K562 (cell line): ENCODE measurements around the gene CTSW. TPM values are rescaled to one million over a fixed set of nuclear protein-coding genes. Genes with fewer than 3 reads are reported as not detected.

ENCODE experiments used
- ATAC-seq: fragments of 200-7000 bp; cut with Tn5 transposase; 3 replicates; pipeline ENCODE4 v1.9.1; 2020; ENCODE audit warnings: moderate library complexity
- BruUV-seq: library from RNA; stranded (reverse); fragments of 400-500 nt; replicated peaks from 2 replicates; lab custom pipeline; 2021; lab: Mats Ljungman, UMichigan
- CTCF ChIA-PET: fragments of 300-600 bp; formaldehyde crosslinking; extraction: SDS; loops from one replicate; lab custom pipeline; 2021; ENCODE audit warnings: low intra/inter-chr PET ratio; lab: Yijun Ruan, JAX
- POLR2A ChIA-PET: fragments of 300-600, 350-650 bp; sonication (Branson Sonifier 250); formaldehyde crosslinking; extraction: SDS; loops from one replicate; lab custom pipeline; 2021; ENCODE audit warnings: antibody characterized with exemption, inconsistent platforms; lab: Yijun Ruan, JAX
- DNase-seq, 4 experiments: peaks; one replicate each; pipeline versions ENCODE4 v3.0.0 to v3.0.0-alpha.2; 2011 to 2018; ENCODE audit warnings: low spot score in 3 of 4, mixed read lengths in 3 of 4; ENCODE audit errors: extremely low read depth in 1 of 4
- FAIRE-seq: peaks from 2 replicates; lab custom pipeline; 2011; peaks lifted over from hg19 to GRCh38; lab: Jason Lieb, UNC
- H2AFZ ChIP-seq: 2 replicates; pipeline ENCODE4 v1.6.0; 2011; ENCODE audit warnings: low read depth, low read length, control low read depth, inconsistent platforms
- H3K27ac ChIP-seq: fragments of 200-600 bp; 3 replicates; pipeline ENCODE4 v1.8.0; 2011; ENCODE audit warnings: low read depth, mild to moderate bottlenecking, control low read depth, inconsistent platforms, low read length, moderate library complexity, mixed read lengths; ENCODE audit errors: extremely low read depth
- H3K27me3 ChIP-seq, 2 experiments: fragments of 300-600 bp in 1 of 2; 2 replicates in 1 of 2; 3 replicates in 1 of 2; pipeline versions ENCODE4 v1.6.0 to v1.8.0; 2011; ENCODE audit warnings: inconsistent platforms in 2 of 2, low read length in 2 of 2, mild to moderate bottlenecking in 1 of 2, mixed read lengths in 1 of 2, moderate library complexity in 1 of 2; ENCODE audit not compliant: control insufficient read depth in 2 of 2, insufficient read depth in 2 of 2
- H3K36me3 ChIP-seq: fragments of 300-600 bp; 3 replicates; pipeline ENCODE4 v1.8.0; 2011; ENCODE audit warnings: mild to moderate bottlenecking, low read length, inconsistent platforms; ENCODE audit not compliant: control insufficient read depth, insufficient read depth
- H3K4me1 ChIP-seq, 2 experiments: fragments of 200-600 bp in 1 of 2; replicated peaks in 1 of 2; 2 replicates in 1 of 2; 3 replicates in 1 of 2; pipeline versions ENCODE4 v1.5.1 to v1.8.0; 2011; ENCODE audit warnings: inconsistent platforms in 2 of 2, low read length in 2 of 2, mild to moderate bottlenecking in 1 of 2, mixed read lengths in 1 of 2, moderate library complexity in 1 of 2; ENCODE audit not compliant: control insufficient read depth in 2 of 2, insufficient read depth in 2 of 2
- H3K4me2 ChIP-seq: 2 replicates; pipeline ENCODE4 v1.6.1; 2011; ENCODE audit warnings: low read length, control low read depth, inconsistent platforms, mixed read lengths; ENCODE audit not compliant: insufficient read depth
- H3K4me3 ChIP-seq: fragments of 200-600 bp; sonication (generic), shearing (Covaris generic); 2 replicates; pipeline ENCODE4 v1.5.1; 2016; ENCODE audit warnings: control low read depth, inconsistent platforms
- H3K79me2 ChIP-seq: fragments of 200-600 bp; 3 replicates; pipeline ENCODE4 v1.8.0; 2011; ENCODE audit warnings: low read length, inconsistent platforms; ENCODE audit not compliant: control insufficient read depth, insufficient read depth
- H3K9ac ChIP-seq, 2 experiments: 2 replicates each; pipeline versions ENCODE4 v1.6.0 to v1.6.1; 2011; ENCODE audit warnings: low read depth in 2 of 2, low read length in 2 of 2, control low read depth in 1 of 2, inconsistent platforms in 1 of 2, mild to moderate bottlenecking in 1 of 2, mixed read lengths in 1 of 2; ENCODE audit not compliant: insufficient read depth in 1 of 2
- H3K9me1 ChIP-seq: one replicate; pipeline ENCODE4 v1.6.0; 2011; ENCODE audit warnings: inconsistent platforms, mild to moderate bottlenecking, low read length, moderate library complexity; ENCODE audit not compliant: control insufficient read depth, insufficient read depth
- H3K9me3 ChIP-seq: replicated peaks from 2 replicates; pipeline ENCODE4 v1.5.1; 2011; ENCODE audit warnings: low read depth, low read length, inconsistent platforms; ENCODE audit not compliant: control insufficient read depth, insufficient read depth
- H4K20me1 ChIP-seq: replicated peaks from 2 replicates; pipeline ENCODE4 v1.6.1; 2011; ENCODE audit warnings: low read length, inconsistent platforms, mixed read lengths; ENCODE audit not compliant: control insufficient read depth, insufficient read depth
- COPS2 ChIP-seq: fragments of 450-650 bp; conservative IDR thresholded peaks from 2 replicates; pipeline ENCODE4 v1.6.1; 2016; ENCODE audit warnings: mild to moderate bottlenecking, moderate library complexity
- EGR1 ChIP-seq: fragments of 450-650 bp; conservative IDR thresholded peaks from 2 replicates; pipeline ENCODE4 v1.6.1; 2017; ENCODE audit warnings: mild to moderate bottlenecking
- HNRNPH1 ChIP-seq: fragments of 200-400 bp; formaldehyde crosslinking; optimal IDR thresholded peaks from 2 replicates; pipeline ENCODE3; 2017; ENCODE audit warnings: low read depth, mild to moderate bottlenecking, low read length, moderate library complexity
- IRF2 ChIP-seq: sonication (generic); formaldehyde crosslinking; IDR thresholded peaks from 2 replicates; pipeline ENCODE4 v1.8.1; 2022; ENCODE audit warnings: mild to moderate bottlenecking, missing genetic modification reagents
- JUNB ChIP-seq: fragments of 450-650 bp; formaldehyde crosslinking; conservative IDR thresholded peaks from 2 replicates; pipeline ENCODE4 v1.4.0; 2020; ENCODE audit warnings: mild to moderate bottlenecking
- LARP7 ChIP-seq: fragments of 450-650 bp; IDR thresholded peaks from 2 replicates; pipeline ENCODE4 v1.6.1; 2016
- MAFF ChIP-seq: IDR thresholded peaks from 2 replicates; pipeline ENCODE4 v1.6.1; 2012; ENCODE audit warnings: low read length, improper control_type of control experiment
- MEF2A ChIP-seq: IDR thresholded peaks from 2 replicates; pipeline ENCODE4 v1.6.1; 2011; ENCODE audit warnings: low read depth, mild to moderate bottlenecking, low read length, moderate library complexity; ENCODE audit not compliant: control insufficient read depth
- NFATC3 ChIP-seq: fragments of 450-650 bp; IDR thresholded peaks from 2 replicates; pipeline ENCODE4 v1.6.1; 2017; ENCODE audit warnings: mild to moderate bottlenecking
- NR2C1 ChIP-seq, 2 experiments: fragments of 450-650 bp; IDR thresholded peaks; 2 replicates each; pipeline ENCODE4 v1.6.1; 2017; ENCODE audit warnings: mild to moderate bottlenecking in 2 of 2, antibody characterized with exemption in 1 of 2, inconsistent platforms in 1 of 2, missing compliant biosample characterization in 1 of 2, missing genetic modification characterization in 1 of 2
- RBFOX2 ChIP-seq: fragments of 200-400 bp; formaldehyde crosslinking; IDR thresholded peaks from 2 replicates; pipeline ENCODE4 v1.6.1; 2017; ENCODE audit warnings: low read depth, mild to moderate bottlenecking, low read length, moderate library complexity
- RNF2 ChIP-seq: sonication (generic); IDR thresholded peaks from 2 replicates; pipeline ENCODE4 v1.6.1; 2016
- SRSF9 ChIP-seq: fragments of 200-400 bp; formaldehyde crosslinking; IDR thresholded peaks from 2 replicates; pipeline ENCODE4 v1.6.1; 2017; ENCODE audit warnings: low read depth, low read length, borderline replicate concordance
- TAL1 ChIP-seq: fragments of 450-650 bp; IDR thresholded peaks from 2 replicates; pipeline ENCODE4 v1.6.1; 2016; ENCODE audit warnings: mild to moderate bottlenecking
- TOE1 ChIP-seq, 2 experiments: fragments of 450-650 bp in 1 of 2; sonication (generic) in 1 of 2; formaldehyde crosslinking in 1 of 2; IDR thresholded peaks; 2 replicates each; pipeline versions ENCODE4 v1.7.1 to v1.8.0; 2016 to 2022; ENCODE audit warnings: borderline replicate concordance in 2 of 2, mild to moderate bottlenecking in 2 of 2, antibody characterized with exemption in 1 of 2, inconsistent platforms in 1 of 2, low read depth in 1 of 2, missing genetic modification reagents in 1 of 2, moderate library complexity in 1 of 2
- ZNF347 ChIP-seq: fragments of 450-650 bp; formaldehyde crosslinking; IDR thresholded peaks from 2 replicates; pipeline ENCODE4 v1.4.0; 2020; ENCODE audit warnings: low read depth, mild to moderate bottlenecking, moderate library complexity
- ZNF436 ChIP-seq: fragments of 250-450, 450-650 bp; sonication (Bioruptor Pico); formaldehyde crosslinking; IDR thresholded peaks from 2 replicates; pipeline ENCODE4 v1.7.0; 2020; ENCODE audit warnings: mild to moderate bottlenecking
- ZNF717 ChIP-seq: fragments of 250-450 bp; sonication (Bioruptor Pico); IDR thresholded peaks from 2 replicates; pipeline ENCODE4 v1.5.0; 2021
- ZNF77 ChIP-seq: fragments of 250-450 bp; sonication (Bioruptor Pico); IDR thresholded peaks from 2 replicates; pipeline ENCODE4 v1.5.0; 2020
- WGBS: fragments of 100-300 bp; shearing (Covaris generic); methylation state at CpG from one replicate; pipeline ENCODE4 v1.1.6; 2016; ENCODE audit warnings: low coverage, mixed read lengths; ENCODE audit not compliant: insufficient coverage; ENCODE audit errors: missing lambda C conversion rate; 5-methylcytosine and 5-hydroxymethylcytosine counted together
- in situ Hi-C: fragments of 300-500 bp; cut with MboI; formaldehyde crosslinking; loops from 4 replicates; pipeline ENCODE4 v1.15.0; 2018; ENCODE audit warnings: inconsistent platforms, mixed read lengths
- intact Hi-C: fragments of 100-400 bp; cut with micrococcal nuclease; formaldehyde crosslinking; loops from 2 replicates; pipeline ENCODE4 v1.14.2; 2022
- polyA plus RNA-seq, 8 experiments: library from polyadenylated mRNA; depleted of rRNA in 4 of 8; stranded (reverse) in 5 of 8; unstranded in 3 of 8; fragments of >200 nt; fragmentation: Nextera tagmentation in 2 of 8; fragmentation: Illumina TruSeq in 1 of 8; extraction: Ambion mirVana in 2 of 8; extraction: Trizol in 1 of 8; gene quantifications; 2 replicates each; pipeline versions ENCODE4 v1.2.1 to v1.2.3, GENCODE V29; 2011 to 2014; ENCODE audit warnings: inconsistent platforms in 1 of 8, missing spikeins in 1 of 8
- total RNA-seq, 7 experiments: library from RNA; depleted of rRNA in 6 of 7; stranded (reverse); fragments of >200 nt in 6 of 7; fragmentation: Illumina TruSeq in 2 of 7; extraction: Trizol in 2 of 7; gene quantifications; 2 replicates each; pipeline versions ENCODE4 v1.2.1 to v1.2.3, GENCODE V29; 2011 to 2021; ENCODE audit warnings: low replicate concordance in 1 of 7
- TF ChIP-seq, protein P1 (sequence below), 2 experiments: fragments of 450-650 bp; conservative IDR thresholded peaks; 2 replicates each; pipeline ENCODE4 v1.6.1; 2017; ENCODE audit warnings: mild to moderate bottlenecking in 2 of 2, moderate library complexity in 2 of 2
- TF ChIP-seq, protein P2 (sequence below): sonication (generic); formaldehyde crosslinking; IDR thresholded peaks from 2 replicates; pipeline ENCODE4 v1.8.1; 2022; ENCODE audit warnings: missing genetic modification reagents

Gene CTSW
- total and polyA plus RNA-seq, 9 of the 15 experiments (the other 6 are each of a cell fraction or from before 2014, with no cell fraction given): 0.04 TPM; not detected in 8

DNA sequence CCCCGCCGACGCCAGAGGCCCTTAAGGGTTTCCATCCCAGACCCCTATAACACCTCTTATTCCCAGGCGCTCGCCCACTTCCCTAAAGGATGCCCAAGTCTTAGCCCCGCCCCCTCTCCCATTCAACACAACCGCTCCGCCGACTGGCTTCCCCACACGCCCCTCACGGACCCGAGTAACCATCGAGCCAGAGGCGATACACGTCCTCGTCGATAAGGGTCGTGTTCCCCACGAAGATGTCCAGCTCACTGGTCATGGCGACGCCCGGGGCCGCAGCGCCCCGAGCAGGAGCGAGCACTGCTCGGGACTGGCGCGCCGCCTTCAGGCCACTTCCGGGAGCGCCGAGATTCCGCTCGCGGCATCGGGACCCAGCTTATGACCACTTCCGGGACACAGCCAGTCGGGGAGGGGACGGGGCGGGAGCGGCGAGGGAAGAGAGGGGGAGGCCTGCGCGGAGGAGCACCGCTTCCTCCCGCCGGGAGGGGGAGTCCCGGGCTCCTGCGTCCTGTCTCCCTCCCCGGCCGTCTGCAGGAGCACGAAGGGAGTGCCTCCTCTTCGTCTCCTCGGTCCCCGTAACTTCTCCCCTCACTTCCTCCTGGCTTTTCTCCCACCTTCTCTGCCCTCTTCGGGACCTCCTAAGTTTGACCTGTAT, 8.7 kb downstream of the CTSW start, which contains the start of gene FIBP:
TSS of gene FIBP (minus strand) at position 309 of the 652 bp plus-strand sequence. CDS start at position 256, 53 bp downstream.
- intact Hi-C loops: loop anchor here (1.0 to 5.0 kb wide), 5 partner anchors 25 to 176 kb away; partner anchors contain the start of genes AP5B1, KAT5, MUS81 and SART1
- Histone ChIP-seq H3K9me1 (no peaks in the 10 kb centered on the region), H3K4me2 (peak within 1 kb of the TSS; percentile 91), H3K4me3 (peak within 1 kb of the TSS; percentile 69), H3K27ac (peak within 1 kb of the TSS; percentile 85), H3K9ac (peak within 1 kb of the TSS; percentile 86 to 96), H3K9me3 (no peaks in the 10 kb centered on the region), H3K27me3 (no peaks in the 10 kb centered on the region), H3K36me3 (peaks cover 53% of the 10 kb centered on the region), H3K79me2 (peaks cover 45% of the 10 kb centered on the region), H2AFZ (peak within 1 kb of the TSS; percentile 85), H4K20me1 (peaks cover 11% of the 10 kb centered on the region; the same call in 1 of the 2 replicates), H3K4me1 (peaks cover 28 to 62% of the 10 kb centered on the region in 2 experiments)
- POLR2A ChIA-PET: interaction anchor here (0.6 to 14.4 kb wide), 22 partner anchors 8 to 312 kb away, joined by 3 to 147 read pairs (median 4); partner anchors contain the start of genes CFL1, CTSW, FOSL1 and MUS81
- under 1% methylated on average over 31 of the region's 57 CpGs for WGBS
- in situ Hi-C loops: no loop called here
- DNase-seq: peak; percentile 94 to 99 (median 96)
- FAIRE-seq: peak; percentile 88
- CTCF ChIA-PET: interaction anchor here (0.5 to 3.3 kb wide), 11 partner anchors 10 to 334 kb away, joined by 3 to 40 read pairs (median 3); partner anchors contain the start of genes C11orf68, DRAP1, KAT5 and MUS81
- BruUV-seq: no TSS peak
- ATAC-seq: peak; percentile 67
- TF ChIP-seq ZNF717 (CRISPR knock-in tag) (no peak), TOE1 (IDR thresholded peaks at IDR 0.05; ENCODE audit: borderline replicate concordance) (peak; percentile 72; the same call in 1 of the 2 replicates), TOE1 (CRISPR knock-in tag; IDR thresholded peaks at IDR 0.05; ENCODE audit: borderline replicate concordance, low read depth) (no peak), ZNF436 (CRISPR knock-in tag) (no peak), IRF2 (CRISPR knock-in tag) (no peak), JUNB (no peak), RNF2 (no peak; the same call in none of the 2 replicates), ZNF77 (CRISPR knock-in tag) (no peak), NFATC3 (no peak), COPS2 (no peak), MEF2A (no peak), MAFF (no peak), ZNF347 (CRISPR knock-in tag) (no peak), LARP7 (no peak), RBFOX2 (peak; percentile 93), TAL1 (no peak), HNRNPH1 (no peak), EGR1 (peak; percentile 66), SRSF9 (no peak), NR2C1 (IDR thresholded peaks at IDR 0.05) (peak; percentile 85), NR2C1 (tag; IDR thresholded peaks at IDR 0.05) (peak; percentile 77)
- TF ChIP-seq, protein P1, sequence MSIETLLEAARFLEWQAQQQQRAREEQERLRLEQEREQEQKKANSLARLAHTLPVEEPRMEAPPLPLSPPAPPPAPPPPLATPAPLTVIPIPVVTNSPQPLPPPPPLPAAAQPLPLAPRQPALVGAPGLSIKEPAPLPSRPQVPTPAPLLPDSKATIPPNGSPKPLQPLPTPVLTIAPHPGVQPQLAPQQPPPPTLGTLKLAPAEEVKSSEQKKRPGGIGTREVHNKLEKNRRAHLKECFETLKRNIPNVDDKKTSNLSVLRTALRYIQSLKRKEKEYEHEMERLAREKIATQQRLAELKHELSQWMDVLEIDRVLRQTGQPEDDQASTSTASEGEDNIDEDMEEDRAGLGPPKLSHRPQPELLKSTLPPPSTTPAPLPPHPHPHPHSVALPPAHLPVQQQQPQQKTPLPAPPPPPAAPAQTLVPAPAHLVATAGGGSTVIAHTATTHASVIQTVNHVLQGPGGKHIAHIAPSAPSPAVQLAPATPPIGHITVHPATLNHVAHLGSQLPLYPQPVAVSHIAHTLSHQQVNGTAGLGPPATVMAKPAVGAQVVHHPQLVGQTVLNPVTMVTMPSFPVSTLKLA (conservative IDR thresholded peaks at IDR 0.05): peak; percentile 80 to 90
- TF ChIP-seq, protein P2, sequence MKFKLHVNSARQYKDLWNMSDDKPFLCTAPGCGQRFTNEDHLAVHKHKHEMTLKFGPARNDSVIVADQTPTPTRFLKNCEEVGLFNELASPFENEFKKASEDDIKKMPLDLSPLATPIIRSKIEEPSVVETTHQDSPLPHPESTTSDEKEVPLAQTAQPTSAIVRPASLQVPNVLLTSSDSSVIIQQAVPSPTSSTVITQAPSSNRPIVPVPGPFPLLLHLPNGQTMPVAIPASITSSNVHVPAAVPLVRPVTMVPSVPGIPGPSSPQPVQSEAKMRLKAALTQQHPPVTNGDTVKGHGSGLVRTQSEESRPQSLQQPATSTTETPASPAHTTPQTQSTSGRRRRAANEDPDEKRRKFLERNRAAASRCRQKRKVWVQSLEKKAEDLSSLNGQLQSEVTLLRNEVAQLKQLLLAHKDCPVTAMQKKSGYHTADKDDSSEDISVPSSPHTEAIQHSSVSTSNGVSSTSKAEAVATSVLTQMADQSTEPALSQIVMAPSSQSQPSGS (CRISPR knock-in tag): no peak
